ENCODE data around the gene TACC2. TPM values are rescaled to one million over a fixed set of nuclear protein-coding genes. Genes with fewer than 3 reads are reported as not detected.

The TACC2 gene
- total RNA-seq, 4 donors from 2014 or later, result 63.1 to 102 (median 74.9) TPM

DNA sequence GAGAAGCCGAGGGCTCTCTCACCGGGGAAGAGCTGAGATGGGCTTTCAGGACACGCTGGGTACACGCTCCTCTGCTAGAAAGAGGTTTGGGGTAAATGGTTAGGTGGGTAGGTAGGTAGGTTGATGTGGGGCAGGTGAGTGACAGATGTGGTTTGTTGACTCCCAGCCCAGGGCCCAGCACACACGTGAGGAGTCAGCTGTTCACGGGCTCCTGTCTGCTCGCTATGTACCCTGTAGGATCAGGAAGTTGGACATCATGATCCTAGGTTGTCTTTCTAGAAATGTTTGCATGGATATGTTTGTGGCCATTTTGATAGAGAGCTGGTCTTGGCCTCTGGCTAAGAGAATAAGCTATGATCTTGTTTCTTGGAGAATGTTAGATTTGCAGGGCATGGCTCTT is 109.0 kb downstream of the TACC2 start:
- no peak overlapping the region for H3K4me3 ChIP-seq
- peak overlapping the region in 1 of 4 donors; percentile 53 for H3K27ac ChIP-seq
- ATAC-seq, result no peak
- no peaks in the 10 kb centered on the region for H3K9me3 ChIP-seq
- H3K4me1 ChIP-seq, result peaks cover 0 to 35% (median 3%) of the 10 kb centered on the region in 3 donors
- peaks cover 0 to 8% of the 10 kb centered on the region in 2 donors for H3K36me3 ChIP-seq
- TF ChIP-seq, protein P1, sequence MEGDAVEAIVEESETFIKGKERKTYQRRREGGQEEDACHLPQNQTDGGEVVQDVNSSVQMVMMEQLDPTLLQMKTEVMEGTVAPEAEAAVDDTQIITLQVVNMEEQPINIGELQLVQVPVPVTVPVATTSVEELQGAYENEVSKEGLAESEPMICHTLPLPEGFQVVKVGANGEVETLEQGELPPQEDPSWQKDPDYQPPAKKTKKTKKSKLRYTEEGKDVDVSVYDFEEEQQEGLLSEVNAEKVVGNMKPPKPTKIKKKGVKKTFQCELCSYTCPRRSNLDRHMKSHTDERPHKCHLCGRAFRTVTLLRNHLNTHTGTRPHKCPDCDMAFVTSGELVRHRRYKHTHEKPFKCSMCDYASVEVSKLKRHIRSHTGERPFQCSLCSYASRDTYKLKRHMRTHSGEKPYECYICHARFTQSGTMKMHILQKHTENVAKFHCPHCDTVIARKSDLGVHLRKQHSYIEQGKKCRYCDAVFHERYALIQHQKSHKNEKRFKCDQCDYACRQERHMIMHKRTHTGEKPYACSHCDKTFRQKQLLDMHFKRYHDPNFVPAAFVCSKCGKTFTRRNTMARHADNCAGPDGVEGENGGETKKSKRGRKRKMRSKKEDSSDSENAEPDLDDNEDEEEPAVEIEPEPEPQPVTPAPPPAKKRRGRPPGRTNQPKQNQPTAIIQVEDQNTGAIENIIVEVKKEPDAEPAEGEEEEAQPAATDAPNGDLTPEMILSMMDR (IDR thresholded peaks at IDR 0.05), result no peak
- TF ChIP-seq EP300 (IDR thresholded peaks at IDR 0.05), result no peak
- no peak for TF ChIP-seq POLR2A (IDR thresholded peaks at IDR 0.05)
- no peak for TF ChIP-seq POLR2AphosphoS5 (IDR thresholded peaks at IDR 0.05)
- no peaks in the 10 kb centered on the region for H3K27me3 ChIP-seq
- WGBS, 2 donors (ENCODE audit: low coverage in 1 of 2), result 20 to 85% methylated on average over 1 to 4 of the region's 7 CpGs

DNA sequence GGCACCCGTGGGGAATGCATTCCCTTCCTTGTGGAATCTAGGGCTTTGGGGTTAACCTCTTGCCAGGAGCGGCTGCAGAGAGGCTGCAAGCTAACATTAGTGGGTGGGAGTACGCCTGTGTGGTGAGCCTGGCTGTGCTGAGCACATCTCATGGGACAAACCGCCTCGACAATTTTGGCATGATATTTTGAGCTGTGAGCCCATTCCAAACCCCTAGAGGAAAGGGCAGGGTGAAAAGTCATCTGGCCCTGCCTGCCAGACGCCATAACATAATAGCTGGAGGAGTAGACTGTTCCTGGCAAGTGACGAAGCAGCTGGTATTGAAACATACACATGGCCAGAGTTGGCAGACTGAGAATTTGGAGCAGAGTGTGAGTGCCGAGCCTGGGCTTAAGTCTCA is 110.0 kb downstream of the TACC2 start:
- peaks cover 0 to 42% (median 3%) of the 10 kb centered on the region in 3 donors for H3K4me1 ChIP-seq
- TF ChIP-seq POLR2AphosphoS5 (IDR thresholded peaks at IDR 0.05) (peak; percentile 82), POLR2A (IDR thresholded peaks at IDR 0.05) (no peak)
- ATAC-seq, result peak; percentile 37
- peaks cover 0 to 7% of the 10 kb centered on the region in 2 donors for H3K36me3 ChIP-seq
- H3K27me3 ChIP-seq, result no peaks in the 10 kb centered on the region
- whole genome bisulfite sequencing, 2 donors (ENCODE audit: low coverage in 1 of 2), result 51% methylated on average over 5 of the region's 8 CpGs; no CpG with 5 or more reads in 1 of the 2 donors
- no peaks in the 10 kb centered on the region for H3K9me3 ChIP-seq
- peak overlapping the region in 2 of 4 donors; percentile 17 to 53 for H3K27ac ChIP-seq
- no peak overlapping the region for H3K4me3 ChIP-seq

DNA sequence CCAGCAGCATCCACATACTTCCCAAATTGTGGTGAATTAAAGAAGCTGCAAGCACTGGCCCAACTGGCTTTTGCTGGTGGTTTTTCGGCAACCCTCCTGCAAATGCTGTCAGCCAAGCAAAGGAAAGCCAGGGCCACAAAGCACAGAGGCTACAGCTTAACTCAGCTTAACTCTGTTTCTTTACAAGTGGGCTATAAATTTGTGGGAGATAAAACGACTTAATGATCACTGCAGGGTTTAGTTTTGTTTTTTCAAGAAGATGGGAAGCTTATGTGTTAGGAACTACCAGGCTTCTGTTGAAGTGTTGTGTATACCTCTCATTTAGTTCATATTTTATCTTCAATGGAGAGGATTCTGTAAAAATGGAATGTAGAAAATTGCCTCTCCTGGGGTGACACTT is 110.6 kb downstream of the TACC2 start:
- Histone ChIP-seq H3K4me1 (peaks cover 0 to 42% (median 3%) of the 10 kb centered on the region in 3 donors), H3K27me3 (no peaks in the 10 kb centered on the region), H3K9me3 (no peaks in the 10 kb centered on the region), H3K4me3 (no peak overlapping the region), H3K27ac (peak overlapping the region in 2 of 4 donors; percentile 17 to 53), H3K36me3 (peaks cover 0 to under 1% of the 10 kb centered on the region in 2 donors)
- WGBS, 2 donors (ENCODE audit: low coverage in 1 of 2), result 54 to 57% methylated on average over 2 of the region's 2 CpGs
- no peak for ATAC-seq
- TF ChIP-seq POLR2AphosphoS5 (IDR thresholded peaks at IDR 0.05) (no peak), POLR2A (IDR thresholded peaks at IDR 0.05) (no peak), EP300 (IDR thresholded peaks at IDR 0.05) (no peak)
- TF ChIP-seq, protein P1 (IDR thresholded peaks at IDR 0.05), result no peak

DNA sequence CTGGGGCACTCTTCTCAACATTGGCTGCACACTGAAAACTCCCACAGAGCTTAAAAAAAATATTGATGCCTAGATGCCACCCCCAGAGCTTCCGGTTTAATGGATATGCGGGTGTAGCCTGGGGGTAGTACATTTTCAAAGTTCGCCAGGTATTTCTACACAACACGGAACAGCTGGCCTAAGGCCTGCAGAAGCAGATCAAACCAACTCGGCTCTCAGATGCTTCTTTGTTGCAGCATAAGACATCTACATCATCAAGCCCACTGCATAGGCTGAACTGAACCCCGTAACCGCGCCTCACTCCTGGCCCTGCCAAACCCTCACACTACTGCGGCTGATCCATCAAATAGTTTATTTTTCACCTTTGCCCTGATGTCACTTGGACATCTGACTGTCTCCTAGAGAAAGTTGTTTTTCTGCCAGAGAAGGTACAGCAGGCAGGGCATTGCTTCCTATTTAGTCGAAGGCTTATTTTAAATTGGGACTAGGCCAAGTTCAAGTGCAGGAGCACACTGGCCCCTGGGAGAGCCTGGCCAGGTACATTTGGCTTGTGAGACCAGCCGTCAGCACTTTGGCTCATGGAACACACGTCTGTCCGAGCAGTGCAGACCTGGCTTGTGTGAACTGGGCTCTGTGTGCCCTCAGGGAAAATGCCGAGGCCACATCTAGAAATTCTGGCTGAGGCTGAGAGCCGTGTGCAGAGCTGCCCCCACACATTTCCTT is 113.3 kb downstream of the TACC2 start:
- no peak for ATAC-seq
- WGBS, 2 donors (ENCODE audit: low coverage in 1 of 2), result 60 to 76% methylated on average over 11 to 14 of the region's 15 CpGs
- Histone ChIP-seq H3K4me1 (peaks cover 0 to 34% (median 3%) of the 10 kb centered on the region in 3 donors), H3K27me3 (no peaks in the 10 kb centered on the region), H3K9me3 (no peaks in the 10 kb centered on the region), H3K27ac (peak overlapping the region in 2 of 4 donors; percentile 54 to 63), H3K4me3 (no peak overlapping the region), H3K36me3 (no peaks in the 10 kb centered on the region)
- TF ChIP-seq EP300 (IDR thresholded peaks at IDR 0.05) (no peak), POLR2AphosphoS5 (IDR thresholded peaks at IDR 0.05) (no peak), POLR2A (IDR thresholded peaks at IDR 0.05) (no peak)
- TF ChIP-seq, protein P1 (IDR thresholded peaks at IDR 0.05), result no peak

DNA sequence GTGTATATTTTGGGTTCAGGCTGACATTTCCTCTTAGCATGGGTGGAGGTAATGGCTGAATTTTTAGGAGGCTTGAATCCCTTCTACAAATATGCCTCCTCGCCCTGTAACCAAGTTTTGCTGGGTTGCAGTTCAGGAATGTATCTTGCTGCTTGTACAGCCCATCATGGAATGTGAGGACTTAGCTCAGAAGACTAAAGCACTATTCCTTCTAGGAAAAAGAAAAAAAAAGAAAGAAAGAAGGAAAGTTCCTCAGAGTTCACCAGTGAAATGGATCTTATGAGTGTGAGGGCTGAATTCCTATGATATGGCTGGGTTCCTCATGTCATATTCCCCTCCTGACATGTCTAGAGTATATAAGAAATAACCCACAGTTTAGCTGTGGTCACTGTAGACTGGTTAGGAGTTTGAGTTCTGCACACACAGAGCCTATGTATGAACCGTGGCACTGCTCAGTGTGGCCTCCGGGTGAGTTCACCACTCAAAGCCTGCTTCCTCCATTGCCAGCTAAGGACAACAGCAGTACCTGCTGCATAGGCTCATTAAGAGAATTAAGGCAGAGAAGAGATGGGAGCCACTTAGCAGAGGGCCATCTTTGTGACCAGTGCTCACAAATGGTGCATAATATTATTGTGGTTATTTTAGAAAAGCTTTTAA is 114.0 kb downstream of the TACC2 start:
- H3K4me1 ChIP-seq, result peaks cover 0 to 28% (median 3%) of the 10 kb centered on the region in 3 donors
- H3K9me3 ChIP-seq, result no peaks in the 10 kb centered on the region
- 67 to 70% methylated on average over 2 to 3 of the region's 3 CpGs for WGBS, 2 donors (ENCODE audit: low coverage in 1 of 2)
- ATAC-seq, result no peak
- no peaks in the 10 kb centered on the region for H3K36me3 ChIP-seq
- TF ChIP-seq EP300 (IDR thresholded peaks at IDR 0.05), result no peak
- TF ChIP-seq, protein P1 (IDR thresholded peaks at IDR 0.05), result no peak
- TF ChIP-seq POLR2AphosphoS5 (IDR thresholded peaks at IDR 0.05), result no peak
- no peak for TF ChIP-seq POLR2A (IDR thresholded peaks at IDR 0.05)
- H3K27me3 ChIP-seq, result no peaks in the 10 kb centered on the region
- H3K4me3 ChIP-seq, result no peak overlapping the region
- peak overlapping the region in 2 of 4 donors; percentile 54 to 63 for H3K27ac ChIP-seq

All from gastroesophageal sphincter (tissue), 4 donors.